Measurements from ENCODE around the gene GCLC.

DNA sequence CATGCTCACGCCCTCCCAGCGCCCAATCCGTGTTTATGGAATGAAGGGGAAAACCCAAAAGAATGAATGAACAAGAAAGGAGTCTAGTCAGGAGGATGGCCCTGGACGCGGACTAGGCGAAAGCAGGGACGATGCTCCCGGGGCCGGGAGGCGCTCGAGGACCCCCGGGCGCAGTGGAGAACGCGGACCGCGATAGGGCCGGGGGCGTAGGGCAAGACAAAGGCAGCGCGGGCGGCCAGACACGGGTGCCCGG, 758 bp downstream of the GCLC start:
- TF ChIP-seq, protein P1, sequence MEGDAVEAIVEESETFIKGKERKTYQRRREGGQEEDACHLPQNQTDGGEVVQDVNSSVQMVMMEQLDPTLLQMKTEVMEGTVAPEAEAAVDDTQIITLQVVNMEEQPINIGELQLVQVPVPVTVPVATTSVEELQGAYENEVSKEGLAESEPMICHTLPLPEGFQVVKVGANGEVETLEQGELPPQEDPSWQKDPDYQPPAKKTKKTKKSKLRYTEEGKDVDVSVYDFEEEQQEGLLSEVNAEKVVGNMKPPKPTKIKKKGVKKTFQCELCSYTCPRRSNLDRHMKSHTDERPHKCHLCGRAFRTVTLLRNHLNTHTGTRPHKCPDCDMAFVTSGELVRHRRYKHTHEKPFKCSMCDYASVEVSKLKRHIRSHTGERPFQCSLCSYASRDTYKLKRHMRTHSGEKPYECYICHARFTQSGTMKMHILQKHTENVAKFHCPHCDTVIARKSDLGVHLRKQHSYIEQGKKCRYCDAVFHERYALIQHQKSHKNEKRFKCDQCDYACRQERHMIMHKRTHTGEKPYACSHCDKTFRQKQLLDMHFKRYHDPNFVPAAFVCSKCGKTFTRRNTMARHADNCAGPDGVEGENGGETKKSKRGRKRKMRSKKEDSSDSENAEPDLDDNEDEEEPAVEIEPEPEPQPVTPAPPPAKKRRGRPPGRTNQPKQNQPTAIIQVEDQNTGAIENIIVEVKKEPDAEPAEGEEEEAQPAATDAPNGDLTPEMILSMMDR (IDR thresholded peaks at IDR 0.05): no peak
- TF ChIP-seq POLR2AphosphoS5 (IDR thresholded peaks at IDR 0.05) (no peak), POLR2A (IDR thresholded peaks at IDR 0.05) (no peak)
